ENCODE results near the gene PODXL2.
"Not testable (repeated sequence)": the region's sequence is repeated elsewhere in the genome, so short reads cannot be mapped to it uniquely, and the experiment has no call there.

Gene PODXL2

GRCh38 chr3:127678315-127678599, 49.3 kb downstream of the PODXL2 start:
- FAIRE-seq (no peak), DNase-seq (ENCODE audit: insufficient read length, low spot score) (no peak)
- no peak for TF ChIP-seq TAF1 (IDR thresholded peaks at IDR 0.05; ENCODE audit: low read depth, low read length)
- no peak for TF ChIP-seq PAX5 (IDR thresholded peaks at IDR 0.05; ENCODE audit: insufficient read depth, low read length, severe bottlenecking)
- TF ChIP-seq POU2F2 (IDR thresholded peaks at IDR 0.05; ENCODE audit: low read depth, low read length): no peak
- TF ChIP-seq POLR2AphosphoS5 (IDR thresholded peaks at IDR 0.05; ENCODE audit: low read depth, low read length): no peak
- TF ChIP-seq POLR2A (IDR thresholded peaks at IDR 0.05; ENCODE audit: low read depth, low read length): no peak
- TF ChIP-seq SPI1 (IDR thresholded peaks at IDR 0.05; ENCODE audit: low read depth, low read length): no peak

GRCh38 chr3:127678611-127679533, 49.9 kb downstream of the PODXL2 start:
- DNase-seq (ENCODE audit: insufficient read length, low spot score) (no peak), FAIRE-seq (no peak)
- TF ChIP-seq SPI1 (IDR thresholded peaks at IDR 0.05; ENCODE audit: low read depth, low read length) (no peak), POU2F2 (IDR thresholded peaks at IDR 0.05; ENCODE audit: low read depth, low read length) (no peak), POLR2AphosphoS5 (IDR thresholded peaks at IDR 0.05; ENCODE audit: low read depth, low read length) (no peak), TAF1 (IDR thresholded peaks at IDR 0.05; ENCODE audit: low read depth, low read length) (no peak), PAX5 (IDR thresholded peaks at IDR 0.05; ENCODE audit: insufficient read depth, low read length, severe bottlenecking) (no peak), POLR2A (IDR thresholded peaks at IDR 0.05; ENCODE audit: low read depth, low read length) (no peak)

- TF ChIP-seq PAX5 (IDR thresholded peaks at IDR 0.05; ENCODE audit: insufficient read depth, low read length, severe bottlenecking): no peak
- TF ChIP-seq POU2F2 (IDR thresholded peaks at IDR 0.05; ENCODE audit: low read depth, low read length): no peak
- no peak for TF ChIP-seq TAF1 (IDR thresholded peaks at IDR 0.05; ENCODE audit: low read depth, low read length)
- TF ChIP-seq POLR2AphosphoS5 (IDR thresholded peaks at IDR 0.05; ENCODE audit: low read depth, low read length): no peak
- no peak for TF ChIP-seq SPI1 (IDR thresholded peaks at IDR 0.05; ENCODE audit: low read depth, low read length)
- TF ChIP-seq POLR2A (IDR thresholded peaks at IDR 0.05; ENCODE audit: low read depth, low read length): no peak
- FAIRE-seq: no peak
- DNase-seq (ENCODE audit: insufficient read length, low spot score): no peak
Observed at GRCh38 chr3:127679534-127680145, 50.7 kb downstream of the PODXL2 start.

- no peak for DNase-seq (ENCODE audit: insufficient read length, low spot score)
- TF ChIP-seq TAF1 (IDR thresholded peaks at IDR 0.05; ENCODE audit: low read depth, low read length): no peak
- TF ChIP-seq POLR2A (IDR thresholded peaks at IDR 0.05; ENCODE audit: low read depth, low read length): no peak
- no peak for TF ChIP-seq POLR2AphosphoS5 (IDR thresholded peaks at IDR 0.05; ENCODE audit: low read depth, low read length)
- no peak for TF ChIP-seq POU2F2 (IDR thresholded peaks at IDR 0.05; ENCODE audit: low read depth, low read length)
- no peak for TF ChIP-seq SPI1 (IDR thresholded peaks at IDR 0.05; ENCODE audit: low read depth, low read length)
- FAIRE-seq: no peak
Observed at GRCh38 chr3:127680146-127680661, 51.2 kb downstream of the PODXL2 start.

- TF ChIP-seq POLR2A (IDR thresholded peaks at IDR 0.05; ENCODE audit: low read depth, low read length) (no peak), POLR2AphosphoS5 (IDR thresholded peaks at IDR 0.05; ENCODE audit: low read depth, low read length) (no peak), TAF1 (IDR thresholded peaks at IDR 0.05; ENCODE audit: low read depth, low read length) (no peak), PAX5 (IDR thresholded peaks at IDR 0.05; ENCODE audit: insufficient read depth, low read length, severe bottlenecking) (no peak), SPI1 (IDR thresholded peaks at IDR 0.05; ENCODE audit: low read depth, low read length) (no peak), POU2F2 (IDR thresholded peaks at IDR 0.05; ENCODE audit: low read depth, low read length) (no peak)
- FAIRE-seq (no peak), DNase-seq (ENCODE audit: insufficient read length, low spot score) (no peak)
Observed at GRCh38 chr3:127680798-127681221, 51.8 kb downstream of the PODXL2 start.

GRCh38 chr3:127682175-127682554, 53.2 kb downstream of the PODXL2 start:
- DNase-seq (ENCODE audit: insufficient read length, low spot score): not testable (repeated sequence)
- FAIRE-seq: peak; percentile 61

- TF ChIP-seq POLR2A (IDR thresholded peaks at IDR 0.05; ENCODE audit: low read depth, low read length) (no peak), POLR2AphosphoS5 (IDR thresholded peaks at IDR 0.05; ENCODE audit: low read depth, low read length) (no peak), TAF1 (IDR thresholded peaks at IDR 0.05; ENCODE audit: low read depth, low read length) (no peak), SPI1 (IDR thresholded peaks at IDR 0.05; ENCODE audit: low read depth, low read length) (no peak), POU2F2 (IDR thresholded peaks at IDR 0.05; ENCODE audit: low read depth, low read length) (no peak), PAX5 (IDR thresholded peaks at IDR 0.05; ENCODE audit: insufficient read depth, low read length, severe bottlenecking) (no peak)
- FAIRE-seq: peak; percentile 71
Observed at GRCh38 chr3:127682561-127682960, 53.6 kb downstream of the PODXL2 start.

GRCh38 chr3:127684871-127685707, 56.1 kb downstream of the PODXL2 start:
- DNase-seq (ENCODE audit: insufficient read length, low spot score): no peak
- FAIRE-seq: peak; percentile 75
- TF ChIP-seq PAX5 (IDR thresholded peaks at IDR 0.05; ENCODE audit: insufficient read depth, low read length, severe bottlenecking): no peak
- no peak for TF ChIP-seq SPI1 (IDR thresholded peaks at IDR 0.05; ENCODE audit: low read depth, low read length)
- no peak for TF ChIP-seq POLR2AphosphoS5 (IDR thresholded peaks at IDR 0.05; ENCODE audit: low read depth, low read length)
- TF ChIP-seq TAF1 (IDR thresholded peaks at IDR 0.05; ENCODE audit: low read depth, low read length): no peak
- no peak for TF ChIP-seq POLR2A (IDR thresholded peaks at IDR 0.05; ENCODE audit: low read depth, low read length)
- no peak for TF ChIP-seq POU2F2 (IDR thresholded peaks at IDR 0.05; ENCODE audit: low read depth, low read length)

More at GRCh38 chr3:127682561-127682960, 53.6 kb downstream of the PODXL2 start:
- DNase-seq (ENCODE audit: insufficient read length, low spot score): no peak
